KOPT-K1 (cell line): ENCODE data around the gene ABL1.
"Not testable (repeated sequence)": the region's sequence is repeated elsewhere in the genome, so short reads cannot be mapped to it uniquely, and the experiment has no call there.

Source experiments
- H3K27ac ChIP-seq: fragments of 200-600 bp; sonication (generic); 2 replicates; pipeline ENCODE4 v1.5.1; 2016; ENCODE audit warnings: antibody characterized with exemption, mild to moderate bottlenecking, low read depth, low read length; ENCODE audit not compliant: poor library complexity, severe bottlenecking
- H3K36me3 ChIP-seq: fragments of 200-600 bp; sonication (generic); 2 replicates; pipeline ENCODE4 v1.5.1; 2017; ENCODE audit warnings: antibody characterized with exemption, mild to moderate bottlenecking, low read length, moderate library complexity; ENCODE audit not compliant: insufficient read depth
- H3K9me3 ChIP-seq: fragments of 200-600 bp; sonication (generic); 2 replicates; pipeline ENCODE4 v1.5.1; 2017; ENCODE audit warnings: antibody characterized with exemption, low read length, mild to moderate bottlenecking; ENCODE audit not compliant: insufficient read depth, poor library complexity, severe bottlenecking

ABL1 gene

DNA sequence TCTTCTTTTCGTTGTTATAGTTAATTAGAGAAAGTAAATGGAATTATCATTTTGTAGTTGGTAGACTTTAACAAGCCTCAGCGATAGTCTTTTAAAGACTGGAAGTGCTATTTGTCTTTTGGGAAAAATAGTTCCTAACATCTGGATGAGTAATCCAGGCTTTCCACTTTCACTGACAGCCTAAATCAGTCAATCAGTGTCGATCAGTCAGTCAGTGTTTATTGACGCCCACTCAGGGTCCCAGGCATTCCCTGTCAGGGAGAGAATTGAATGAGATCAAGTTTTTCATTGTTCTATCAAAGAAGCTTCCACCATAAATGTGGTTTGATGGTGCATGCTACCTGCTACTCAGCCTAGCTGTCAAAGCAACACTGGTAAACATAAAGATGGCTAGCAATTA, 2.6 kb downstream of the ABL1 start:
- Histone ChIP-seq H3K9me3 (no peaks in the 10 kb centered on the region), H3K27ac (no peak overlapping the region), H3K36me3 (no peaks in the 10 kb centered on the region)

GRCh38 chr9:130839132-130840111, 4.4 kb downstream of the ABL1 start:
- H3K36me3 ChIP-seq = no peaks in the 10 kb centered on the region
- H3K9me3 ChIP-seq = no peaks in the 10 kb centered on the region
- H3K27ac ChIP-seq = no peak overlapping the region

DNA sequence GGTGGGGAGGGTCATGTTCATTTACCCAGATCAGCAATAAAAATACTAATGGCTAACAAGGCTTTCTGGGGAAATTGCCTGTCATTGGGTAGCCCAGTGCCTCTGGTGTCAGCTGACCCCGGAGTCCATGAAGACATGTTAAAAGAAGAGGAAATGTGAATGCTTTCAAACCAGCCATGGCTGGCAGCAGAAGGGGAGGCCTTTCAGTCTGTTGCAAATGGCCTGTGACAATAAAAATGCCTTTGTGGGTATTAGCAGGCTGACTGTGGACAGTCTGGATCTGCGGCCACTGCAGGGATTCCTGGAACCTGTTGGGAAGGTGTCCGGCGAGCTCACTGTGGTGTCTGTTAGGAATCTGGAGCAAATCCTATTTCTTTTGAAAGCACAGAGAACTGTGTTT, 7.5 kb downstream of the ABL1 start:
- Histone ChIP-seq H3K9me3 (no peaks in the 10 kb centered on the region), H3K36me3 (no peaks in the 10 kb centered on the region), H3K27ac (no peak overlapping the region)

DNA sequence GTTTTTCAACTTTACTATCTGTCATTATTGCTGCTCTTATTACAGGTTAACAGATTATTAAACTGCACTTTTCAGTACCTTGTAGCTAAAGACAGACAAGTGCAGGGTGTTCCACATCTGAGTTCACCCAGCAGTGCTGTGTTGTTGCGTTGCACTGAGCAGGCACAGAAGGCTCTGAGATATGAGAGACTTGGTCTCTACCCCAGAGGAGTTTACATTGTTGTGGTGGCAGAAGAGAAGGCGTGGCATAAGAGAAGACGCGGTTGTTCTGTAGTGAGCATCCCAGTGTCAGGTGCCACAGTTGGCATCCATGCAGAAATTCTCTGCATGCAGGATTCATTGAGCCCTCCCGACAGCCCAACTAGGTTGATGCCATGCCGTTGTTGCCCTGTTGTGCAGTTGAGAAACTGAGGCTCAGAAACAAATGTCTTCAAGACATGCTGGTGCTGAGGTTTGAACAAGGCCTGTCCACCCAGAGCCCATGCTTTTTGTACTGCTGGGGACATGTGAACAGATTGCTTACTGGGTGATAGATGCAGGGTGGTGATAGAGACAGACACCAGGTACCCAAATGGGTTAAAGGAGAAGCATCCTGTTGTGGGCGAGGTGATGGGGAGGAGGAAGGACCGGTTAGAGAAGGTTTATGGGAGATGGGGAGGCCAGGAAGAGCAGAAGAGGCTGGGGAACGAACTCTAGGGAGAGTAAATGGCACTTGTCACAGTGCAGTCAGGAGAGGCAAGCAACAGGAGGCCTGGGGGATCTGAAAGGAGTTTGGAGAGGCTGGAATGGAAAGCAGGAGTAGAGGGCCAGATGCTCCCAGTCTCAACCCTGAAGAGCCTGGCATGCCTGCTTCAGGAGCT, 8.2 kb downstream of the ABL1 start:
- no peak overlapping the region for H3K27ac ChIP-seq
- H3K36me3 ChIP-seq = no peaks in the 10 kb centered on the region
- no peaks in the 10 kb centered on the region for H3K9me3 ChIP-seq

- H3K9me3 ChIP-seq = no peaks in the 10 kb centered on the region
- no peaks in the 10 kb centered on the region for H3K36me3 ChIP-seq
These were observed 9.0 kb downstream of the ABL1 start for GRCh38 chr9:130844044-130844451.

GRCh38 chr9:130845254-130845653, 10.2 kb downstream of the ABL1 start:
- no peaks in the 10 kb centered on the region for H3K36me3 ChIP-seq
- no peaks in the 10 kb centered on the region for H3K9me3 ChIP-seq
- no peak overlapping the region for H3K27ac ChIP-seq

More at GRCh38 chr9:130844044-130844451, 9.0 kb downstream of the ABL1 start:
- H3K27ac ChIP-seq = no peak overlapping the region

DNA sequence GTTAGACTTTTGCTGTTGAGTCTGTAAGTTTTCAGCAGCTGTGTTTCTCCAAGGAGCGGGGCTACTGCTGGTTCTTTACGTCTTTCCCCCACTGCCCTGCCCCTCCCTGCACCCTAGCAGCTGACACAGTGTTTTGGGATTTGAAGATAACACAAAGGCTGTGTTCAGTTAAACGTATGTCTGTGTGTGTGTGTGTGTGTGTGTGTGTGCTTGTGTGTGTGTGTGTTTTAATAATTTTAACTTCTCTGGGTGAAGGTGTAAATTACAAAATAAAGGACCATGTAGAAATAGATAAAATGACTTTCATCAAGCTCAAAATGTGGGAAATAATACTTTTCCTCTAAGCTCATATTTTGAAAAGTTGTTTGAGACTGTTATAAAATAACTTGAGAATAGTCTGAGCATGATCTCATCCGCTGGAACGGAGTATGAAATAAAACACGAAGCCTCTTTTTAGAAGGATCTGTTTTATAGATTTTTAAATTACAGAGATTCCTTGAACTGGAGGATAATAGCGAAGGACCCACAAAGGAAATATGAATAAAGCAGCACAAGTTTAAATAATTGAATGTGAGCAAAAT, 10.9 kb downstream of the ABL1 start:
- no peaks in the 10 kb centered on the region for H3K36me3 ChIP-seq
- H3K9me3 ChIP-seq = no peaks in the 10 kb centered on the region
- no peak overlapping the region for H3K27ac ChIP-seq

- H3K27ac ChIP-seq = no peak overlapping the region
- H3K36me3 ChIP-seq = no peaks in the 10 kb centered on the region
These were observed 11.6 kb downstream of the ABL1 start for GRCh38 chr9:130846487-130847305.

DNA sequence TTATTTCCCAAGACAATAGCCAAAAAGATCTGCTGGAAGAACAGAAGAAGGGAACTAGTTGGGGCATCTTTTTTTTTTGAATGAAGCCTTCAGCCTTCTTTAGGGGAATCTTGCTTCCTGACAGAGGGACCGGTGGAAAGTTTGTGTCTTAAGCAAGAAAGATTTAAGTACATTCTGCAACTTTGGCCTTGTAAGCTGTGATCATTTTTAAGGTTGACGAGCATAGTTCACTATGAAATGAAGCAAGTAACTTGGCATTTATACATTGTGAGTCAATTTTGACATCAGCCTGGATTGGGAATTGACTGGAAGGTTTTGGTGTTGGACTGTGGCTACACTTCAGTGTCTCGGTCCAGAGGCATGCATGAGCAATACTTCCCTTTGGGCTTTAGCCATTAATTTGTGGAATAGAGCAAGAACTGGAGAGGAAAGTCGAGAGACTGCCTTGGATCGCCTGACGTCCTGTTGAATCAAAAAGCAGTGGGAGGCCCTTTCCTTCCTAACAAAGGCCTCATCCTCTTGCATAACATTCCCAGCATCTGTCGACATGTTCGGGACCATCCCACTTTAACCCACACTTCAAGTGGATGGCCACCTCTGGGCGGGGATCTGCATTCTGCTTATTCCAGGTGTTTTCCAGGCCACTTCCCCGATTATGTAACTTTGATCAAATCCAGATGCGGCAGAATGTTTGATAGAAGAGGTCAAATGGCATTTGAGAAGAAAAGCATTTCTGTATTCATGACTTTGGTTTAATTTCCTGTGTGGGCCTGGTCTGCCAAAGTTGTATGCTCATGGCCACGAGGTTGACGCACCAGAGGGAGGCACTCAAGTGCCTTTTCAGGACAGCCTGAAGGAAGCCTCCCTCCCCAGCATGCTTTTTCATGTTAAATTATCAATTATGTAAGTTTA, 12.5 kb downstream of the ABL1 start:
- H3K27ac ChIP-seq = no peak overlapping the region
- no peaks in the 10 kb centered on the region for H3K36me3 ChIP-seq
- no peaks in the 10 kb centered on the region for H3K9me3 ChIP-seq

More at GRCh38 chr9:130846487-130847305, 11.6 kb downstream of the ABL1 start:
- H3K9me3 ChIP-seq = no peaks in the 10 kb centered on the region

DNA sequence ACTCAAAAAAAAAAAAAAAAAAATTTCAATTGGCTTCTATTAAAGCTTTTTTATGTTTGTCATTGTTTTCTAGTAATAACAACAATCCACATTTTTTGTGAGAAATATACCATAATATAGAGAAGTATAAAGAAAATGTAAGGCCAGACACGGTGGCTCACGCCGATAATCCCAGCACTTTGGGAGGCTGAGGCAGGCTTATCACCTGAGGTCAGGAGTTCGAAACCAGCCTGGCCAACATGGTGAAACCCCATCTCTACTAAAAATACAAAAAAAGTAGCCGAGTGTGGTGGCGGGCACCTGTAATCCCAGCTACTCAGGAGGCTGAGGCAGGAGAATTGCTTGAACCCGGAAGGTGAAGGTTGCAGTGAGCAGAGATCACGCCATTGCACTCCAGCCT, 13.5 kb downstream of the ABL1 start:
- H3K27ac ChIP-seq, H3K36me3 ChIP-seq, H3K9me3 ChIP-seq: not testable (repeated sequence)

GRCh38 chr9:130849356-130849755, 14.3 kb downstream of the ABL1 start:
- Histone ChIP-seq H3K36me3 (peaks cover 6% of the 10 kb centered on the region; the same call in 1 of the 2 replicates), H3K9me3 (no peaks in the 10 kb centered on the region), H3K27ac (no peak overlapping the region)

DNA sequence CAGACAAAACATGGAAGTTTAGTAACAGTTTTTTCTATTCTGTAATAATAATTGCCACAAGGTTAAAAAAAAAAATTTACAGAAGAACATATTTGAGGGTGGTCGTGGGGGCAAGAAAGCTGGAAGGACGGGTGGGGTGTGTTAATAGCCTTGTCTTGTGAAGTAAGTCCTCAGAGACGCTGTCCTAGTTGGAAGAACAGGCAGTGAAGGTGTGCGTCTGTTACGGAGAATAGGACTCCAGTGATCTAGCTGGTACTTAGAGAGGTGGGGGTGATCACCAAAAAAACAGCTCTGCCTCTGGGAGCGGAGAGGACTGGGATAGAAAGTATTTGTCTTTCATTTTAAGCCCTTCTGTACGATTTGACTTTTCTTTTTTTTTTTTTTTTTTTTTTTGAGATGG, 17.7 kb downstream of the ABL1 start:
- Histone ChIP-seq H3K36me3 (peaks cover 40% of the 10 kb centered on the region), H3K9me3 (no peaks in the 10 kb centered on the region), H3K27ac (no peak overlapping the region)

GRCh38 chr9:130854092-130854491, 19.0 kb downstream of the ABL1 start:
- H3K27ac ChIP-seq = no peak overlapping the region
- peaks cover 53% of the 10 kb centered on the region for H3K36me3 ChIP-seq
- H3K9me3 ChIP-seq = no peaks in the 10 kb centered on the region
